ENCODE results near the gene IL1RL2.

The IL1RL2 gene

GRCh38 chr2:102158011-102158755, 28.6 kb upstream of the IL1RL2 start:
- DNase-seq (ENCODE audit: low spot score): no peak

- DNase-seq (ENCODE audit: low spot score): no peak
Observed at GRCh38 chr2:102159295-102159694, 27.5 kb upstream of the IL1RL2 start.

- no peak for DNase-seq (ENCODE audit: low spot score)
Observed at GRCh38 chr2:102166189-102166845, 20.5 kb upstream of the IL1RL2 start.

GRCh38 chr2:102168026-102168771, 18.6 kb upstream of the IL1RL2 start:
- no peak for DNase-seq (ENCODE audit: low spot score)

GRCh38 chr2:102171946-102172345, 14.9 kb upstream of the IL1RL2 start:
- no peak for DNase-seq (ENCODE audit: low spot score)

GRCh38 chr2:102172745-102173144, 14.1 kb upstream of the IL1RL2 start:
- DNase-seq (ENCODE audit: low spot score): no peak

GRCh38 chr2:102176172-102176571, 10.7 kb upstream of the IL1RL2 start:
- no peak for DNase-seq (ENCODE audit: low spot score)

- no peak for DNase-seq (ENCODE audit: low spot score)
Observed at GRCh38 chr2:102177814-102178478, 8.9 kb upstream of the IL1RL2 start.

- no peak for DNase-seq (ENCODE audit: low spot score)
Observed at GRCh38 chr2:102179061-102179460, 7.8 kb upstream of the IL1RL2 start.

- DNase-seq (ENCODE audit: low spot score): no peak
Observed at GRCh38 chr2:102179788-102180686, 6.8 kb upstream of the IL1RL2 start.

GRCh38 chr2:102180687-102180999, 6.2 kb upstream of the IL1RL2 start:
- no peak for DNase-seq (ENCODE audit: low spot score)

GRCh38 chr2:102181376-102181775, 5.4 kb upstream of the IL1RL2 start:
- no peak for DNase-seq (ENCODE audit: low spot score)

- DNase-seq (ENCODE audit: low spot score): no peak
Observed at GRCh38 chr2:102181919-102182635, 4.7 kb upstream of the IL1RL2 start.

- DNase-seq (ENCODE audit: low spot score): no peak
Observed at GRCh38 chr2:102184018-102184417, 2.8 kb upstream of the IL1RL2 start.

- DNase-seq (ENCODE audit: low spot score): no peak
Observed at GRCh38 chr2:102184568-102184967, 2.3 kb upstream of the IL1RL2 start.

GRCh38 chr2:102185347-102185746, 1.5 kb upstream of the IL1RL2 start:
- no peak for DNase-seq (ENCODE audit: low spot score)

GRCh38 chr2:102187496-102188150, 800 bp downstream of the IL1RL2 start:
- no peak for DNase-seq (ENCODE audit: low spot score)

- DNase-seq (ENCODE audit: low spot score): peak; percentile 61
Observed at GRCh38 chr2:102190430-102191107, 3.7 kb downstream of the IL1RL2 start.

GRCh38 chr2:102191501-102191900, 4.7 kb downstream of the IL1RL2 start:
- no peak for DNase-seq (ENCODE audit: low spot score)

- DNase-seq (ENCODE audit: low spot score): no peak
Observed at GRCh38 chr2:102193074-102193473, 6.3 kb downstream of the IL1RL2 start.
